ENCODE measurements around the gene PRM3.

DNA sequence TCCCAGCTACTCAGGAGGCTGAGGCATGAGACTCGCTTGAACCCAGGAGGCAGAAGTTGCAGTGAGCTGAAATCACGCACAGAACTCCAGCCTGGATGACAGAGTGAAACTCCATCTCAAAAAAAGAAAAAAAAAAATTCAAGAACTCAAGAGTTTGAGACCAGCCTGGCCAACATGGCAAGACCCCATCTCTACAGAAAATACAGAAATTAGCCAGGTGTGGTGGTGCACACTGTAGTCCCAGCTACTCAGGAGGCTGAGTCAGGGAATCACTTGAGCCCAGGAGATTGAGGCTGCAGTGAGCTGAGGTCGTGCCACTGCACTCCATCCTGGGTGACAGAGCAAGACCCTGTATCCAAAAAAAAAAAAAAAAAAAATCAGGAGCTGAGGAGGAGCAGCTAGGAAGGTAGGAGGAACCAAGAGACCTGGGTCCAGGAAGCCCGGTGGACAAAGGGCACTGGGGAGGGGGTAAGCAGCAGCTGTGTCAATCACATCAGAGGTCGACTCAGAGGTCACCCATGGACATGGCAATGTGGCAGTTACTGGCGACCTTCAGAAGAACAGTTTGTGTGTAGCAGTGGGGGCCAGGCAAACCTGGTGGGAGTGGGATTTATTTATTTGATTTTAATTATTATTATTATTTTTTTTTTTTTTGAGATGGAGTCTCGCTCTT lies 18.8 kb upstream of the PRM3 start:
- TF ChIP-seq CTCF (conservative IDR thresholded peaks at IDR 0.05 in 1 of 2, IDR thresholded peaks at IDR 0.05 in 1 of 2; ENCODE audit: low read depth in 1 of 2, low read length in 2 of 2) (no peak), EZH2 (IDR thresholded peaks at IDR 0.05; ENCODE audit: low read length, missing control alignments) (no peak)
